Stimulated activated naive CD4-positive, alpha-beta T cell (primary cell): ENCODE results near the gene AMER2.
A peak's percentile ranks its signal among the peaks of the same experiment; 100 is the strongest.

Experiments used
- DNase-seq, 6 experiments: peaks; one replicate each; lab custom pipeline; 2025; lab: John Stamatoyannopoulos, UW

AMER2 gene

GRCh38 chr13:25151626-25152195 is 20.4 kb downstream of the AMER2 start:
- no peak for DNase-seq

- DNase-seq, result no peak
These were observed 22.4 kb downstream of the AMER2 start for GRCh38 chr13:25149711-25150110.

GRCh38 chr13:25148402-25148771 is 23.7 kb downstream of the AMER2 start:
- no peak for DNase-seq

GRCh38 chr13:25147638-25148401 is 24.3 kb downstream of the AMER2 start:
- DNase-seq, result no peak

- DNase-seq, result no peak
These were observed 28.4 kb downstream of the AMER2 start for GRCh38 chr13:25143706-25144105.

- DNase-seq, result no peak
These were observed 31.0 kb downstream of the AMER2 start for GRCh38 chr13:25141042-25141441.

- no peak for DNase-seq
These were observed 34.3 kb downstream of the AMER2 start for GRCh38 chr13:25137788-25138115.

- no peak for DNase-seq
These were observed 35.0 kb downstream of the AMER2 start for GRCh38 chr13:25136880-25137787.

GRCh38 chr13:25135896-25136295 is 36.2 kb downstream of the AMER2 start:
- no peak for DNase-seq

GRCh38 chr13:25132751-25133390 is 39.2 kb downstream of the AMER2 start:
- DNase-seq, result no peak

- DNase-seq, result no peak
These were observed 40.1 kb downstream of the AMER2 start for GRCh38 chr13:25131881-25132420.

GRCh38 chr13:25130944-25131343 is 41.1 kb downstream of the AMER2 start:
- no peak for DNase-seq

- DNase-seq, result no peak
These were observed 53.6 kb downstream of the AMER2 start for GRCh38 chr13:25118378-25118905.

GRCh38 chr13:25117312-25117711 is 54.8 kb downstream of the AMER2 start:
- no peak for DNase-seq

- no peak for DNase-seq
These were observed 56.0 kb downstream of the AMER2 start for GRCh38 chr13:25116044-25116443.

GRCh38 chr13:25114220-25114619 is 57.9 kb downstream of the AMER2 start:
- DNase-seq, result peak in 4 of 6 experiments; percentile 9 to 35 (median 16)

GRCh38 chr13:25112695-25113255 is 59.3 kb downstream of the AMER2 start:
- DNase-seq, result no peak
